OCI-LY3 (cell line): Measurements from ENCODE around the gene STPG1.

Source experiments
- H2AFZ ChIP-seq: fragments of 200-600, 300-600 bp; shearing (Covaris generic); 2 replicates; pipeline ENCODE4 v1.6.0; 2014; ENCODE audit warnings: antibody characterized with exemption, low read depth, low read length
- H3K27ac ChIP-seq: fragments of 200-600, 300-600 bp; sonication (generic); 2 replicates; pipeline ENCODE4 v1.5.1; 2014; ENCODE audit warnings: mild to moderate bottlenecking, low read length, moderate library complexity, mixed read lengths
- H3K27me3 ChIP-seq: fragments of 200-600, 300-600 bp; sonication (generic); 2 replicates; pipeline ENCODE4 v1.6.1; 2014; ENCODE audit warnings: low read depth, low read length, mixed read lengths
- H3K36me3 ChIP-seq: fragments of 200-600, 300-600 bp; sonication (generic); replicated peaks from 2 replicates; pipeline ENCODE3; 2014; ENCODE audit warnings: low read depth, low read length, mixed read lengths
- H3K4me1 ChIP-seq: fragments of 300-600, 200-600 bp; sonication (generic); 2 replicates; pipeline ENCODE4 v1.6.1; 2014; ENCODE audit warnings: low read length, mixed read lengths
- H3K4me2 ChIP-seq: fragments of 200-600, 300-600 bp; sonication (generic); 2 replicates; pipeline ENCODE4 v1.6.1; 2014; ENCODE audit warnings: low read length, mixed read lengths
- H3K4me3 ChIP-seq: fragments of 300-600, 200-600 bp; sonication (generic); 2 replicates; pipeline ENCODE4 v1.5.1; 2014; ENCODE audit warnings: antibody characterized with exemption, mild to moderate bottlenecking, low read length, moderate library complexity
- H3K79me2 ChIP-seq: fragments of 300-600, 200-600 bp; shearing (Covaris generic); 2 replicates; pipeline ENCODE4 v1.6.1; 2014; ENCODE audit warnings: mild to moderate bottlenecking, low read length, mixed read lengths
- H3K9ac ChIP-seq: fragments of 300-600, 200-600 bp; shearing (Covaris generic); 2 replicates; pipeline ENCODE4 v1.6.0; 2014; ENCODE audit warnings: mild to moderate bottlenecking, low read length, moderate library complexity
- H3K9me3 ChIP-seq: fragments of 200-600, 300-600 bp; shearing (Covaris generic); 2 replicates; pipeline ENCODE4 v1.6.1; 2014; ENCODE audit warnings: low read length, mixed read lengths; ENCODE audit not compliant: insufficient read depth
- H4K20me1 ChIP-seq: fragments of 200-600, 300-600 bp; sonication (generic); 2 replicates; pipeline ENCODE4 v1.6.1; 2016; ENCODE audit warnings: low read length, mixed read lengths; ENCODE audit not compliant: insufficient read depth
- EZH2phosphoT487 ChIP-seq: fragments of 200-600 bp; shearing (Covaris generic); IDR thresholded peaks from 2 replicates; pipeline ENCODE4 v1.6.1; 2018; ENCODE audit warnings: antibody characterized with exemption, mixed run types, low read depth
- TF ChIP-seq, protein P1 (sequence below): fragments of 200-600, 300-600 bp; sonication (generic); IDR thresholded peaks from 2 replicates; pipeline ENCODE4 v1.5.1; 2014; ENCODE audit warnings: antibody characterized with exemption, low read length, low read depth

Gene STPG1

DNA sequence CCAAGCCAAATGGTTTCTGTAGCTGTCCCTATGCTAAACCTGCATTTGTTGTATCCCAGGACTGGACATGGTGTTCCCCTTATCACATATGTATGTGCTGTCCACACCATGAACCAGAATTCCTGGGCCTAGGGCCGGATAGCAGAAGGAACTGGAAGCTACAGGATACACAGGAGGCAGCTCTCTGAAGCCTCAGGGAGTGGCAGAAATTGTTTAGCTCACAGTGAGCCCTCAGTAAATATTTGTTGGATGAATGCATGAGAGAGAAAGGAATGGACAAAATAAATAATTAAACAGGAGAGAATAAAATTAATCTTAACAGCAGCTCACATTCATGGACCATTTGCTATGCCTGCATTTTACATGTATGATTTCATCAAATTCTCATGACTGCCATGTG, 4.1 kb upstream of the STPG1 start:
- peaks cover 12% of the 10 kb centered on the region; the same call in 1 of the 2 replicates for H3K79me2 ChIP-seq
- no peaks in the 10 kb centered on the region for H3K9me3 ChIP-seq
- peaks cover 9% of the 10 kb centered on the region for H3K36me3 ChIP-seq
- no peak overlapping the region for H3K4me2 ChIP-seq
- H2AFZ ChIP-seq, result no peak overlapping the region
- no peak overlapping the region for H3K9ac ChIP-seq
- H3K27me3 ChIP-seq, result no peaks in the 10 kb centered on the region
- H3K4me1 ChIP-seq, result peaks cover 21% of the 10 kb centered on the region
- no peak overlapping the region for H3K27ac ChIP-seq
- H3K4me3 ChIP-seq, result no peak overlapping the region
- TF ChIP-seq, protein P1, sequence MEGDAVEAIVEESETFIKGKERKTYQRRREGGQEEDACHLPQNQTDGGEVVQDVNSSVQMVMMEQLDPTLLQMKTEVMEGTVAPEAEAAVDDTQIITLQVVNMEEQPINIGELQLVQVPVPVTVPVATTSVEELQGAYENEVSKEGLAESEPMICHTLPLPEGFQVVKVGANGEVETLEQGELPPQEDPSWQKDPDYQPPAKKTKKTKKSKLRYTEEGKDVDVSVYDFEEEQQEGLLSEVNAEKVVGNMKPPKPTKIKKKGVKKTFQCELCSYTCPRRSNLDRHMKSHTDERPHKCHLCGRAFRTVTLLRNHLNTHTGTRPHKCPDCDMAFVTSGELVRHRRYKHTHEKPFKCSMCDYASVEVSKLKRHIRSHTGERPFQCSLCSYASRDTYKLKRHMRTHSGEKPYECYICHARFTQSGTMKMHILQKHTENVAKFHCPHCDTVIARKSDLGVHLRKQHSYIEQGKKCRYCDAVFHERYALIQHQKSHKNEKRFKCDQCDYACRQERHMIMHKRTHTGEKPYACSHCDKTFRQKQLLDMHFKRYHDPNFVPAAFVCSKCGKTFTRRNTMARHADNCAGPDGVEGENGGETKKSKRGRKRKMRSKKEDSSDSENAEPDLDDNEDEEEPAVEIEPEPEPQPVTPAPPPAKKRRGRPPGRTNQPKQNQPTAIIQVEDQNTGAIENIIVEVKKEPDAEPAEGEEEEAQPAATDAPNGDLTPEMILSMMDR, result no peak
- TF ChIP-seq EZH2phosphoT487, result no peak
- H4K20me1 ChIP-seq, result no peaks in the 10 kb centered on the region

GRCh38 chr1:24416666-24417391, 3.2 kb upstream of the STPG1 start:
- peaks cover 12% of the 10 kb centered on the region; the same call in 1 of the 2 replicates for H3K79me2 ChIP-seq
- no peaks in the 10 kb centered on the region for H3K27me3 ChIP-seq
- H3K4me3 ChIP-seq, result peak overlapping the region; percentile 100
- TF ChIP-seq, protein P1, result no peak
- TF ChIP-seq EZH2phosphoT487, result no peak
- peaks cover 23% of the 10 kb centered on the region for H3K4me1 ChIP-seq
- peak overlapping the region; percentile 97 for H3K4me2 ChIP-seq
- H3K27ac ChIP-seq, result no peak overlapping the region
- H2AFZ ChIP-seq, result no peak overlapping the region
- peak overlapping the region; percentile 70 for H3K9ac ChIP-seq
- H3K9me3 ChIP-seq, result no peaks in the 10 kb centered on the region
- peaks cover 9% of the 10 kb centered on the region for H3K36me3 ChIP-seq
- H4K20me1 ChIP-seq, result no peaks in the 10 kb centered on the region

- peak overlapping the region; percentile 97 for H3K4me2 ChIP-seq
- H3K79me2 ChIP-seq, result peaks cover 12% of the 10 kb centered on the region; the same call in 1 of the 2 replicates
- H3K4me3 ChIP-seq, result peak overlapping the region; percentile 100
- no peaks in the 10 kb centered on the region for H4K20me1 ChIP-seq
- H3K27me3 ChIP-seq, result no peaks in the 10 kb centered on the region
- peak overlapping the region; percentile 85 for H2AFZ ChIP-seq
- H3K9ac ChIP-seq, result peak overlapping the region; percentile 70
- peaks cover 4% of the 10 kb centered on the region for H3K36me3 ChIP-seq
- peaks cover 23% of the 10 kb centered on the region for H3K4me1 ChIP-seq
- H3K27ac ChIP-seq, result no peak overlapping the region
- TF ChIP-seq EZH2phosphoT487, result no peak
- no peaks in the 10 kb centered on the region for H3K9me3 ChIP-seq
These were observed 2.5 kb upstream of the STPG1 start for GRCh38 chr1:24415910-24416665.

- peaks cover 12% of the 10 kb centered on the region; the same call in 1 of the 2 replicates for H3K79me2 ChIP-seq
- peaks cover 23% of the 10 kb centered on the region for H3K4me1 ChIP-seq
- H3K9me3 ChIP-seq, result no peaks in the 10 kb centered on the region
- H2AFZ ChIP-seq, result peak within 1 kb of the TSS; percentile 85
- H3K36me3 ChIP-seq, result peaks cover 4% of the 10 kb centered on the region
- no peaks in the 10 kb centered on the region for H4K20me1 ChIP-seq
- peak within 1 kb of the TSS; percentile 97 for H3K4me2 ChIP-seq
- H3K27me3 ChIP-seq, result no peaks in the 10 kb centered on the region
- H3K9ac ChIP-seq, result peak within 1 kb of the TSS; percentile 70
- TF ChIP-seq, protein P1, result peak; percentile 52
- TF ChIP-seq EZH2phosphoT487, result no peak
- H3K4me3 ChIP-seq, result peak within 1 kb of the TSS; percentile 100
- peak within 1 kb of the TSS; percentile 52 for H3K27ac ChIP-seq
These were observed 1.8 kb upstream of the STPG1 start, which contains the start of gene NIPAL3 for GRCh38 chr1:24415334-24415909. Gene NIPAL3, plus strand, starts transcription at chr1:24415802. Its CDS starts 3,746 bp downstream, at chr1:24419548.
